Parathyroid adenoma (tissue), 2 donors: ENCODE results near the gene HTATSF1.

ENCODE experiments used
- H2AFZ ChIP-seq: fragments of 300-600 bp; sonication (generic); one replicate; pipeline ENCODE4 v1.7.0; 2017; ENCODE audit warnings: antibody characterized with exemption, mild to moderate bottlenecking
- H3K27ac ChIP-seq: fragments of 300-600 bp; sonication (generic); one replicate; pipeline ENCODE4 v1.7.0; 2017
- H3K27me3 ChIP-seq: fragments of 300-600 bp; sonication (generic); one replicate; pipeline ENCODE4 v1.7.0; 2017; ENCODE audit warnings: low read length; ENCODE audit not compliant: control insufficient read depth, insufficient read depth
- H3K36me3 ChIP-seq: fragments of 300-600 bp; sonication (generic); one replicate; pipeline ENCODE4 v1.7.0; 2017; ENCODE audit warnings: low read length; ENCODE audit not compliant: control insufficient read depth, insufficient read depth
- H3K4me1 ChIP-seq: fragments of 300-600 bp; sonication (generic); one replicate; pipeline ENCODE4 v1.7.0; 2017; ENCODE audit warnings: control low read depth
- H3K4me2 ChIP-seq: fragments of 300-600 bp; sonication (generic); one replicate; pipeline ENCODE4 v1.7.0; 2017; ENCODE audit warnings: low read length
- H3K4me3 ChIP-seq: fragments of 300-600 bp; sonication (generic); one replicate; pipeline ENCODE4 v1.7.0; 2017; ENCODE audit warnings: low read depth, low read length
- H3K79me2 ChIP-seq: fragments of 300-600 bp; sonication (generic); one replicate; pipeline ENCODE4 v1.7.0; 2017; ENCODE audit warnings: control low read depth
- H3K9ac ChIP-seq: fragments of 300-600 bp; sonication (generic); one replicate; pipeline ENCODE4 v1.7.0; 2017; ENCODE audit warnings: mild to moderate bottlenecking
- H3K9me3 ChIP-seq: fragments of 300-600 bp; sonication (generic); one replicate; pipeline ENCODE4 v1.7.0; 2017; ENCODE audit warnings: low read length; ENCODE audit not compliant: control insufficient read depth
- CTCF ChIP-seq: fragments of 300-600 bp; sonication (generic); IDR thresholded peaks from one replicate; pipeline ENCODE4 v1.7.0; 2017; ENCODE audit warnings: antibody characterized with exemption, mild to moderate bottlenecking
- donor health status: primary hyperparathyroidism.

The HTATSF1 gene

GRCh38 chrX:136523770-136524169 is 26.4 kb downstream of the HTATSF1 start:
- Histone ChIP-seq H3K27ac (no peak overlapping the region), H3K79me2 (no peaks in the 10 kb centered on the region), H3K4me3 (no peak overlapping the region), H3K4me1 (no peaks in the 10 kb centered on the region), H2AFZ (no peak overlapping the region), H3K9ac (no peak overlapping the region), H3K36me3 (no peaks in the 10 kb centered on the region), H3K27me3 (no peaks in the 10 kb centered on the region), H3K9me3 (no peaks in the 10 kb centered on the region), H3K4me2 (no peak overlapping the region)
- no peak for TF ChIP-seq CTCF

- Histone ChIP-seq H3K79me2 (no peaks in the 10 kb centered on the region), H3K27ac (peak overlapping the region; percentile 15), H3K4me1 (no peaks in the 10 kb centered on the region), H3K9ac (no peak overlapping the region), H3K9me3 (no peaks in the 10 kb centered on the region), H2AFZ (peak overlapping the region; percentile 53), H3K4me2 (no peak overlapping the region), H3K36me3 (no peaks in the 10 kb centered on the region), H3K4me3 (no peak overlapping the region), H3K27me3 (no peaks in the 10 kb centered on the region)
- no peak for TF ChIP-seq CTCF
These were observed 28.6 kb downstream of the HTATSF1 start for GRCh38 chrX:136525738-136526606.

DNA sequence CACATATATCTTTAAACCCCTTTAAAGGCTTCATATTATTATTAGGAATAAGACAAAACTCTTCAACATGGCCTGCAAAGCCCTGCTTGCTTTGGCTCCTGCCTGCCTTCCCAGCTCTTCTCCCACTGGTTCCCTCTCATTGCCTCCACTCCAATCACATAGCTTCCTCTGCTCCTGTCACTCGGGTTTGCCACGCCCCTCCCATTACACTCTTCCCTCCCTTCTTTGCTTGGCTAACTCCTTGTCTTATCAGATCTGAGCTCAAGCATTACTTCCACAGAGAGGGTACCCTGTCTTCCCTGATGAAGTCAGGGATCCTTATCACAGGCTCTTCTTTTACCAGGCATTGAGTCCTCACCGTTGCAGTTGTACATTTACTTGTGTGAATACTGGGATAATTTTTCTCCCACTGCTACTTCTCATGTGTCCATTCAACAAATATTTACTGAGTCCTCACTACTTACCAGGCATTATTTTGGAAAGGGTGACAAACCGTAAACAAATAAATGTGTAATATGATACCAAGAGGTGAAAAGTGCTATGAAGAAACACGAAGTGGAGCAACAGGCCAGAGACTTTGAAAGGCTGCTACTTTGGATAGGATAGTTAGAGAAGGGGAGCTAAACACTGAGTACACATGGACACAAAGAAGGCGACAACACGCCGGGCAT is 31.4 kb downstream of the HTATSF1 start:
- H3K36me3 ChIP-seq = no peaks in the 10 kb centered on the region
- H3K79me2 ChIP-seq = no peaks in the 10 kb centered on the region
- no peak overlapping the region for H3K9ac ChIP-seq
- peak overlapping the region; percentile 45 for H2AFZ ChIP-seq
- peak overlapping the region; percentile 15 for H3K27ac ChIP-seq
- H3K27me3 ChIP-seq = no peaks in the 10 kb centered on the region
- no peaks in the 10 kb centered on the region for H3K4me1 ChIP-seq
- H3K4me3 ChIP-seq = no peak overlapping the region
- no peaks in the 10 kb centered on the region for H3K9me3 ChIP-seq
- no peak overlapping the region for H3K4me2 ChIP-seq
- no peak for TF ChIP-seq CTCF

DNA sequence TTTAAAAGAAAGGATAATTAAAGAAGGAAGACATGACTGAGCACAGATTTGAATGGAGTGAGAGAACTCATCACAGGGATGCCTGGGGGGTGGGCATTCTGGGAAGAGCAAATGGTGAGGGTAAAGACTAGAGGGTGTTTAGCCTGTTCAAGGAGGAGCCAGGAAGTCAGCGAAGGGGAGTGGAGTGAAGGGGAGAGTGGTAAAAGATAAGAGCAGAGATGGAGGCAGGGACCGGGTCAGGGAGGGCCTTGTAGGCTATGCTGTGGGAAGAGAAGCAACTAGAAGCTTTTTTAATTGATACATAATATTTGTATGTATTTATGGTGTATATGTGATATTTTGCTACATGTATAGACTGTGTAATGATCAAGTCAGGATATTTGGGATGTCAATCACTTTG is 32.4 kb downstream of the HTATSF1 start:
- no peaks in the 10 kb centered on the region for H3K9me3 ChIP-seq
- no peak for TF ChIP-seq CTCF
- H3K79me2 ChIP-seq = no peaks in the 10 kb centered on the region
- no peaks in the 10 kb centered on the region for H3K36me3 ChIP-seq
- no peak overlapping the region for H3K27ac ChIP-seq
- H3K9ac ChIP-seq = no peak overlapping the region
- no peaks in the 10 kb centered on the region for H3K4me1 ChIP-seq
- H3K4me3 ChIP-seq = no peak overlapping the region
- no peak overlapping the region for H2AFZ ChIP-seq
- no peak overlapping the region for H3K4me2 ChIP-seq
- no peaks in the 10 kb centered on the region for H3K27me3 ChIP-seq
